NCI-H460 (cell line): ENCODE results near the gene KIF3B. TPM values are rescaled to one million over a fixed set of nuclear protein-coding genes. Genes with fewer than 3 reads are reported as not detected.
"Not testable (repeated sequence)": the region's sequence is repeated elsewhere in the genome, so short reads cannot be mapped to it uniquely, and the experiment has no call there.

Experiments used
- DNase-seq: peaks from one replicate; pipeline ENCODE4 v3.0.0-alpha.2; 2016; ENCODE audit warnings: low read depth; ENCODE audit errors: extremely low read depth
- total RNA-seq: library from RNA; depleted of rRNA; stranded (reverse); fragments of >200 nt; shearing (Covaris generic); gene quantifications from 2 replicates; pipeline ENCODE4 v1.2.3, GENCODE V29; 2014

KIF3B gene
- total RNA-seq, 1 experiment from 2014 or later: 25.4 TPM

GRCh38 chr20:32325706-32326503 is 48.5 kb downstream of the KIF3B start:
- DNase-seq: no peak

GRCh38 chr20:32326504-32326845 is 49.0 kb downstream of the KIF3B start:
- DNase-seq: no peak

GRCh38 chr20:32327087-32327681 is 49.7 kb downstream of the KIF3B start:
- DNase-seq: no peak

GRCh38 chr20:32329817-32330554 is 52.5 kb downstream of the KIF3B start:
- DNase-seq: no peak

GRCh38 chr20:32330555-32330897 is 53.1 kb downstream of the KIF3B start:
- DNase-seq: no peak

GRCh38 chr20:32332614-32333013 is 55.2 kb downstream of the KIF3B start:
- DNase-seq: no peak

- DNase-seq: no peak
These were observed 55.9 kb downstream of the KIF3B start for GRCh38 chr20:32333181-32333987.

GRCh38 chr20:32333988-32334885 is 56.8 kb downstream of the KIF3B start:
- peak; percentile 24 for DNase-seq

GRCh38 chr20:32336918-32337347 is 59.5 kb downstream of the KIF3B start:
- DNase-seq: peak; percentile 55

GRCh38 chr20:32337937-32338661 is 60.6 kb downstream of the KIF3B start:
- DNase-seq: no peak

GRCh38 chr20:32338665-32339064 is 61.2 kb downstream of the KIF3B start:
- no peak for DNase-seq

GRCh38 chr20:32339116-32339515 is 61.7 kb downstream of the KIF3B start:
- DNase-seq: no peak

GRCh38 chr20:32341053-32341452 is 63.6 kb downstream of the KIF3B start:
- not testable (repeated sequence) for DNase-seq

- no peak for DNase-seq
These were observed 66.0 kb downstream of the KIF3B start for GRCh38 chr20:32343439-32343838.

GRCh38 chr20:32344835-32345506 is 67.5 kb downstream of the KIF3B start:
- DNase-seq: no peak

- DNase-seq: no peak
These were observed 70.8 kb downstream of the KIF3B start for GRCh38 chr20:32348207-32348606.

GRCh38 chr20:32350421-32350820 is 73.0 kb downstream of the KIF3B start:
- no peak for DNase-seq

- no peak for DNase-seq
These were observed 74.8 kb downstream of the KIF3B start for GRCh38 chr20:32352121-32352720.
